Epithelial cell of proximal tubule (primary cell): ENCODE data around the gene HTR3B. TPM values are rescaled to one million over a fixed set of nuclear protein-coding genes. Genes with fewer than 3 reads are reported as not detected.

Experiments
- DNase-seq: peaks from one replicate; pipeline ENCODE4 v3.0.0-alpha.2; 2011; ENCODE audit warnings: low read depth
- H3K4me3 ChIP-seq: 2 replicates; pipeline ENCODE4 v1.5.1; 2011; ENCODE audit warnings: low read depth, mild to moderate bottlenecking, low read length
- CTCF ChIP-seq: conservative IDR thresholded peaks from 2 replicates; pipeline ENCODE4 v1.5.1; 2012; ENCODE audit warnings: low read depth, mild to moderate bottlenecking, low read length
- total RNA-seq: library from RNA; depleted of rRNA; stranded (reverse); fragments of >200 nt; gene quantifications from 2 replicates; pipeline ENCODE4 v1.2.3, GENCODE V29; 2015

HTR3B gene
- total RNA-seq, result not detected in 2 replicates

- DNase-seq, result no peak
- H3K4me3 ChIP-seq, result no peak within 1 kb of the TSS
- no peak for TF ChIP-seq CTCF
These were observed at the start of gene HTR3B for GRCh38 chr11:113904379-113905101. Gene HTR3B, plus strand, starts transcription at chr11:113904796. Its CDS starts 138 bp downstream, at chr11:113904934.

DNA sequence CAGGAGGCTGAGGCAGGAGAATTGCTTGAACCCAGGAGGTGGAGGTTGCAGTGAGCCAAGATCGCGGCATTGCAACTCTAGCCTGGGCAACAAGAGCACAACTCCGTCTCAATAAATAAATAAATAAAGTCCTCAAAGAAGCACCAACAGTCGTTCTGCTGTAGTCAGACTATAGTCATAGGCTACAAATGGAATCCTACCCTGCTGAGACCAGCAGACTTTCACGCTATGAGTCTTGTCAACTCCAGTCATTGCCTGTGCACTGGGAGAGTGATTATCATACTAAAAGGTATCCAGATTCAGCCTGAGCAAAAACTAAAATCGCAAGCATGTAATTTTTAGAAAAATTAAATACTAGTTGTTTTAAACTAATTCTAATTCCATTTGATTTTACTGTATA is 48.8 kb upstream of the HTR3B start:
- H3K4me3 ChIP-seq, result no peak overlapping the region
- no peak for TF ChIP-seq CTCF
- DNase-seq, result no peak

DNA sequence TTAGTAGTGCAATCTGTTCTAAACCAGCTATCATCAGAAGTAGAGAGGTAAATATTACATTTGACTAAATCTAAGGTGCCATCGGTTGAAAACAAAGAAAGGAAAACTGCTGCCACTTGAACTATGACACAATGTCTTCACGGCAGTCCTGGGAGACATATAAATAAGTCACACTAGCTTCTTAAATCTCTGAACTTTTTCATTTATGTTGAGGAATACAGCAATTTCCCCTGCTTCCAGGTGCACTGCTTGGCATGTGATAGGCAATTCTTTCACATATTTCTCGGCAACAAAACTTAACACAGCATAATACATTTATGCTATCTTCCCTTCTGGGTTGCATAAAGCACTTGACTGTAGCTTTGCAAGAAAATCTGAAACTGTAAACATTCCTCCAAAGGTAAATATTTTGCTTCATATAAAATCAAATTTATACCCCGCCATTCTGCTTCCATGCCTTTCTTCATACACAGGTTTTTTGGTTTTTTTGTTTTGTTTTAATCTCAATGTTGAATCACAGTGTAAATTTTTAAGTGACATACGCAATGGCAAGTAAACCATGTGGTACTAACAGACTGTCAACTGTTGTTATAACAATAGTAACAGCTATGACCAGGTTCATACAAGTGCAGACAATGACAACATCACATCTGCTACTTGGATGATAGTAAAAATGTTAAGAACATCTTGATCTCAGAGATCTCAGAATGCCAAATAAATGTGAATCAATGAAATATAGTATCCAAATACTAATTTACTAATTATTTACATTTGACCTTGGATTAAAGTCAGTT is 47.4 kb upstream of the HTR3B start:
- DNase-seq, result no peak
- TF ChIP-seq CTCF, result no peak
- H3K4me3 ChIP-seq, result no peak overlapping the region

- TF ChIP-seq CTCF, result no peak
- H3K4me3 ChIP-seq, result no peak overlapping the region
- no peak for DNase-seq
These were observed 44.9 kb upstream of the HTR3B start for GRCh38 chr11:113859665-113860064.

- no peak overlapping the region for H3K4me3 ChIP-seq
- DNase-seq, result no peak
- no peak for TF ChIP-seq CTCF
These were observed 42.2 kb upstream of the HTR3B start for GRCh38 chr11:113862435-113862834.

- no peak for TF ChIP-seq CTCF
- DNase-seq, result no peak
- no peak overlapping the region for H3K4me3 ChIP-seq
These were observed 40.2 kb upstream of the HTR3B start for GRCh38 chr11:113864410-113864809.
